Measurements from ENCODE around the gene SF3A1.

GRCh38 chr22:30299322-30299721 is 57.4 kb downstream of the SF3A1 start:
- TF ChIP-seq MXI1 (conservative IDR thresholded peaks at IDR 0.05; ENCODE audit: poor library complexity, severe bottlenecking), result no peak
- no peak for TF ChIP-seq EZH2 (IDR thresholded peaks at IDR 0.05; ENCODE audit: borderline replicate concordance, insufficient read depth, low read length, poor library complexity, severe bottlenecking)
- TF ChIP-seq CTCF (IDR thresholded peaks at IDR 0.05; ENCODE audit: poor library complexity, severe bottlenecking), result no peak
- TF ChIP-seq RAD21 (conservative IDR thresholded peaks at IDR 0.05), result no peak
- TF ChIP-seq EP300 (conservative IDR thresholded peaks at IDR 0.05; ENCODE audit: poor library complexity, severe bottlenecking), result no peak
